GM18507 (cell line): ENCODE measurements around the gene GFOD1.
A peak's percentile ranks its signal among the peaks of the same experiment; 100 is the strongest.

Source experiments
- DNase-seq: peaks from one replicate; pipeline ENCODE4 v3.0.0; 2011; ENCODE audit warnings: low read depth; ENCODE audit not compliant: insufficient read length; ENCODE audit errors: extremely low spot score
- FAIRE-seq: peaks from 2 replicates; lab custom pipeline; 2011; peaks lifted over from hg19 to GRCh38; lab: Jason Lieb, UNC

The GFOD1 gene

GRCh38 chr6:13371421-13372072 lies 115.9 kb downstream of the GFOD1 start:
- no peak for DNase-seq
- no peak for FAIRE-seq

GRCh38 chr6:13370623-13371022 lies 116.8 kb downstream of the GFOD1 start:
- FAIRE-seq = no peak
- no peak for DNase-seq

- FAIRE-seq = no peak
Observed at GRCh38 chr6:13369591-13369990, 117.8 kb downstream of the GFOD1 start.

GRCh38 chr6:13368731-13369115 lies 118.7 kb downstream of the GFOD1 start:
- DNase-seq (no peak), FAIRE-seq (no peak)

More at GRCh38 chr6:13369591-13369990, 117.8 kb downstream of the GFOD1 start:
- DNase-seq = no peak

GRCh38 chr6:13368079-13368730 lies 119.2 kb downstream of the GFOD1 start:
- DNase-seq = no peak

GRCh38 chr6:13367396-13367795 lies 120.0 kb downstream of the GFOD1 start:
- FAIRE-seq (no peak), DNase-seq (no peak)

More at GRCh38 chr6:13368079-13368730, 119.2 kb downstream of the GFOD1 start:
- FAIRE-seq = no peak

GRCh38 chr6:13365320-13365719 lies 122.1 kb downstream of the GFOD1 start:
- no peak for FAIRE-seq
- DNase-seq = no peak

GRCh38 chr6:13364842-13365241 lies 122.6 kb downstream of the GFOD1 start:
- DNase-seq = no peak
- FAIRE-seq = no peak

GRCh38 chr6:13362412-13362811 lies 125.0 kb downstream of the GFOD1 start:
- no peak for FAIRE-seq

GRCh38 chr6:13360671-13361540 lies 126.5 kb downstream of the GFOD1 start:
- DNase-seq = no peak
- FAIRE-seq = no peak

More at GRCh38 chr6:13362412-13362811, 125.0 kb downstream of the GFOD1 start:
- no peak for DNase-seq

- no peak for DNase-seq
- FAIRE-seq = no peak
Observed at GRCh38 chr6:13359287-13359686, 128.1 kb downstream of the GFOD1 start.

GRCh38 chr6:13358511-13358910 lies 128.9 kb downstream of the GFOD1 start:
- FAIRE-seq = no peak
- no peak for DNase-seq

GRCh38 chr6:13357551-13358075 lies 129.8 kb downstream of the GFOD1 start:
- DNase-seq = no peak
- no peak for FAIRE-seq

GRCh38 chr6:13355999-13356785 lies 131.2 kb downstream of the GFOD1 start:
- peak; percentile 94 for FAIRE-seq

GRCh38 chr6:13355043-13355945 lies 132.1 kb downstream of the GFOD1 start:
- DNase-seq (no peak), FAIRE-seq (no peak)

More at GRCh38 chr6:13355999-13356785, 131.2 kb downstream of the GFOD1 start:
- peak; percentile 64 for DNase-seq

GRCh38 chr6:13354331-13355042 lies 132.9 kb downstream of the GFOD1 start:
- FAIRE-seq (no peak), DNase-seq (no peak)

GRCh38 chr6:13352165-13352564 lies 135.2 kb downstream of the GFOD1 start:
- no peak for FAIRE-seq
- no peak for DNase-seq

- FAIRE-seq (no peak), DNase-seq (no peak)
Observed at GRCh38 chr6:13351271-13351670, 136.1 kb downstream of the GFOD1 start.
